ENCODE data around the gene DPP10.

DNA sequence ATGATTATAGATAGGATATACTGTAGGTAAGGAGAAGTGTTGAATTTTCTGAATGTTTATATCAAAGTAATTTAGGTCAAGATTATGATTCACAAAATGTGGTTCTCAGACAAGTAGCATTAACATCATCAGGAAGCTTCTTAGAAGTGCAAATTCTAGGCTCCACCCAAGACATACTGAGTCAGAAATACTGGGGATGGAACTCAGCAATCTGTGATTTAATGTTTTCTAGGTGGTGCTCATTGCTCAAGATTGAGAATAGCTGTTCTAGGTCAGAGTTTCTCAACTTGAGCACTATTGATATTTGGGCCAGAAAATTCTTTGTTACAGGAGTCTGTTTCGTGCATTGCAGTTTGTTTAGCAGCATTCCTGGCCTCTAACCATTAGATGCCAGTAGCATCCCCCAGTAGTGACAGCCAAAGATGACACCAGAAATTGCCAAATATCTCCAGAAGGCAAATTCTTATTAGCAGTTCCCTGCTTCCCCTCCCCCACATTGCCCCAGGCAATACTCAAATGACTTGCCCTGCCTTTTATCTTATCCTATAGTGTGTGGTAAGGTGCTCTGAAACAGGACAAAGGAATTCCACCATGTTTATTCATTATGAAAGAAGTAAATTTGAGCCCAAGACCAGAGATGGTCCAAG, 1001.2 kb downstream of the DPP10 start:
- TF ChIP-seq ZNF384 (IDR thresholded peaks at IDR 0.05) (no peak), SP1 (IDR thresholded peaks at IDR 0.05) (no peak), ARNT (IDR thresholded peaks at IDR 0.05) (no peak), SUZ12 (IDR thresholded peaks at IDR 0.05) (no peak), CTBP1 (IDR thresholded peaks at IDR 0.05; ENCODE audit: borderline replicate concordance) (no peak), TARDBP (IDR thresholded peaks at IDR 0.05) (no peak), BHLHE40 (IDR thresholded peaks at IDR 0.05; ENCODE audit: borderline replicate concordance) (no peak), FOXM1 (IDR thresholded peaks at IDR 0.05; ENCODE audit: borderline replicate concordance) (no peak), NFRKB (IDR thresholded peaks at IDR 0.05) (no peak), FOXA1 (IDR thresholded peaks at IDR 0.05) (no peak), ELF4 (IDR thresholded peaks at IDR 0.05) (no peak)
